Measurements from ENCODE around the gene LIN7B. TPM values are rescaled to one million over a fixed set of nuclear protein-coding genes. Genes with fewer than 3 reads are reported as not detected.

The LIN7B gene
- total and polyA plus RNA-seq, 2 of the 13 experiments (the other 11 are each of a cell fraction or from before 2014, with no cell fraction given): 5.3 to 7.6 TPM

- peak; percentile 94; the same call in 1 of the 2 replicates for TF ChIP-seq ZXDC (CRISPR knock-in tag; IDR thresholded peaks at IDR 0.05)
- TF ChIP-seq BCL3 (CRISPR knock-in tag; IDR thresholded peaks at IDR 0.05): peak; percentile 59; the same call in 1 of the 2 replicates
- TF ChIP-seq CREBL2 (CRISPR knock-in tag; IDR thresholded peaks at IDR 0.05; ENCODE audit: borderline replicate concordance): no peak
- TF ChIP-seq ZNF549 (CRISPR knock-in tag; IDR thresholded peaks at IDR 0.05): peak; percentile 46; the same call in 1 of the 2 replicates
- TF ChIP-seq ATAD3A (CRISPR knock-in tag; IDR thresholded peaks at IDR 0.05): no peak
- TF ChIP-seq ZNF850 (CRISPR knock-in tag; conservative IDR thresholded peaks at IDR 0.05): no peak
- TF ChIP-seq ZNF326 (CRISPR knock-in tag; IDR thresholded peaks at IDR 0.05; ENCODE audit: borderline replicate concordance): no peak
- TF ChIP-seq ZNF101 (CRISPR knock-in tag; IDR thresholded peaks at IDR 0.05; ENCODE audit: borderline replicate concordance, low read depth): no peak
- TF ChIP-seq EEA1 (CRISPR knock-in tag; IDR thresholded peaks at IDR 0.05; ENCODE audit: borderline replicate concordance): peak; percentile 80; the same call in 1 of the 2 replicates
- no peak for TF ChIP-seq ATF5 (CRISPR knock-in tag; IDR thresholded peaks at IDR 0.05; ENCODE audit: low read depth)
- peak; percentile 21; the same call in 1 of the 2 replicates for TF ChIP-seq RARA (CRISPR knock-in tag; IDR thresholded peaks at IDR 0.05)
- TF ChIP-seq ZNF543 (CRISPR knock-in tag; IDR thresholded peaks at IDR 0.05): peak; percentile 89; the same call in 1 of the 2 replicates
- peak; percentile 50 for TF ChIP-seq MAZ (IDR thresholded peaks at IDR 0.05; ENCODE audit: borderline replicate concordance, low read depth, low read length)
- TF ChIP-seq MAZ (CRISPR knock-in tag; IDR thresholded peaks at IDR 0.05; ENCODE audit: low read depth): peak; percentile 89
- TF ChIP-seq PREB (CRISPR knock-in tag; IDR thresholded peaks at IDR 0.05): no peak
- TF ChIP-seq ZNF605 (CRISPR knock-in tag; IDR thresholded peaks at IDR 0.05): peak; percentile 73; the same call in 1 of the 2 replicates
- no peak for TF ChIP-seq SMARCC2 (IDR thresholded peaks at IDR 0.05)
- no peak for TF ChIP-seq DBP (CRISPR knock-in tag; IDR thresholded peaks at IDR 0.05; ENCODE audit: not compliant biosample characterization)
- TF ChIP-seq PAWR (CRISPR knock-in tag; IDR thresholded peaks at IDR 0.05; ENCODE audit: borderline replicate concordance): no peak
- TF ChIP-seq ZNF446 (CRISPR knock-in tag; IDR thresholded peaks at IDR 0.05): no peak
- no peak for TF ChIP-seq ZNF644 (CRISPR knock-in tag; IDR thresholded peaks at IDR 0.05; ENCODE audit: low read depth)
These were observed 28.9 kb upstream of the LIN7B start, which contains the start of gene SNRNP70 (continued) for GRCh38 chr19:49085020-49085867.

Measured in HepG2 (cell line).